ENCODE data around the gene NLRP10. TPM values are rescaled to one million over a fixed set of nuclear protein-coding genes. Genes with fewer than 3 reads are reported as not detected.

Gene NLRP10
- total RNA-seq, 1 donor from 2014 or later: not detected

GRCh38 chr11:7983832-7984590 lies 18.8 kb upstream of the NLRP10 start:
- Histone ChIP-seq H3F3A (ENCODE audit: low read depth) (no peaks in the 10 kb centered on the region), H3K4me3 (no peak overlapping the region), H3K9ac (no peak overlapping the region), H3K79me2 (ENCODE audit: low read depth) (peaks cover 18% of the 10 kb centered on the region), H3K36me3 (no peaks in the 10 kb centered on the region), H3K4me2 (no peak overlapping the region), H3K27me3 (no peaks in the 10 kb centered on the region), H3K9me3 (ENCODE audit: low read depth) (no peaks in the 10 kb centered on the region), H2AFZ (replicated peaks) (no peak overlapping the region), H4K20me1 (ENCODE audit: low read depth) (peaks cover 13% of the 10 kb centered on the region), H3K4me1 (peaks cover 11% of the 10 kb centered on the region), H3K27ac (no peak overlapping the region)
- Mint-ChIP-seq H3K9me3 (no peaks in the 10 kb centered on the region), H3K4me3 (no peak overlapping the region), H3K36me3 (no peaks in the 10 kb centered on the region), H3K4me1 (peaks cover 13% of the 10 kb centered on the region), H3K27ac (no peak overlapping the region), H3K27me3 (ENCODE audit: insufficient read depth, low read depth) (peaks cover 3% of the 10 kb centered on the region)
- no peak for DNase-seq (ENCODE audit: low spot score)
- no peak for TF ChIP-seq EZH2phosphoT487 (IDR thresholded peaks at IDR 0.05)

GRCh38 chr11:7982582-7983119 lies 17.4 kb upstream of the NLRP10 start:
- Mint-ChIP-seq H3K36me3 (no peaks in the 10 kb centered on the region), H3K9me3 (no peaks in the 10 kb centered on the region), H3K4me1 (peaks cover 6% of the 10 kb centered on the region), H3K4me3 (no peak overlapping the region), H3K27ac (no peak overlapping the region), H3K27me3 (ENCODE audit: insufficient read depth, low read depth) (peaks cover 3% of the 10 kb centered on the region)
- Histone ChIP-seq H3K36me3 (no peaks in the 10 kb centered on the region), H3K9ac (no peak overlapping the region), H3K9me3 (ENCODE audit: low read depth) (no peaks in the 10 kb centered on the region), H3K27ac (no peak overlapping the region), H3K79me2 (ENCODE audit: low read depth) (peaks cover 5% of the 10 kb centered on the region), H3K4me2 (no peak overlapping the region), H3K4me3 (no peak overlapping the region), H3K27me3 (no peaks in the 10 kb centered on the region), H4K20me1 (ENCODE audit: low read depth) (no peaks in the 10 kb centered on the region), H3K4me1 (no peaks in the 10 kb centered on the region), H2AFZ (replicated peaks) (no peak overlapping the region), H3F3A (ENCODE audit: low read depth) (no peaks in the 10 kb centered on the region)
- no peak for TF ChIP-seq CTCF (IDR thresholded peaks at IDR 0.05)
- TF ChIP-seq EZH2 (IDR thresholded peaks at IDR 0.05): no peak
- no peak for TF ChIP-seq EZH2phosphoT487 (IDR thresholded peaks at IDR 0.05)
- no peak for DNase-seq (ENCODE audit: low spot score)

GRCh38 chr11:7981619-7982157 lies 16.4 kb upstream of the NLRP10 start:
- Mint-ChIP-seq H3K36me3 (no peaks in the 10 kb centered on the region), H3K9me3 (no peaks in the 10 kb centered on the region), H3K4me3 (no peak overlapping the region), H3K27ac (no peak overlapping the region), H3K27me3 (ENCODE audit: insufficient read depth, low read depth) (peaks cover 3% of the 10 kb centered on the region), H3K4me1 (peaks cover 4% of the 10 kb centered on the region)
- no peak overlapping the region for H3K9ac ChIP-seq
- no peak for DNase-seq (ENCODE audit: low spot score)
- no peaks in the 10 kb centered on the region for H4K20me1 ChIP-seq (ENCODE audit: low read depth)
- no peaks in the 10 kb centered on the region for H3F3A ChIP-seq (ENCODE audit: low read depth)
- H3K4me3 ChIP-seq: no peak overlapping the region
- no peaks in the 10 kb centered on the region for H3K36me3 ChIP-seq
- H3K4me1 ChIP-seq: no peaks in the 10 kb centered on the region
- H3K9me3 ChIP-seq (ENCODE audit: low read depth): no peaks in the 10 kb centered on the region
- TF ChIP-seq EZH2phosphoT487 (IDR thresholded peaks at IDR 0.05): no peak
- no peak for TF ChIP-seq EZH2 (IDR thresholded peaks at IDR 0.05)
- no peaks in the 10 kb centered on the region for H3K27me3 ChIP-seq
- no peak overlapping the region for H3K4me2 ChIP-seq
- no peak overlapping the region for H2AFZ ChIP-seq (replicated peaks)
- no peaks in the 10 kb centered on the region for H3K79me2 ChIP-seq (ENCODE audit: low read depth)
- no peak overlapping the region for H3K27ac ChIP-seq

GRCh38 chr11:7977232-7977917 lies 12.1 kb upstream of the NLRP10 start:
- no peak for DNase-seq (ENCODE audit: low spot score)
- Mint-ChIP-seq H3K4me1 (no peaks in the 10 kb centered on the region), H3K4me3 (no peak overlapping the region), H3K9me3 (no peaks in the 10 kb centered on the region), H3K27me3 (ENCODE audit: insufficient read depth, low read depth) (no peaks in the 10 kb centered on the region), H3K36me3 (no peaks in the 10 kb centered on the region), H3K27ac (no peak overlapping the region)
- H3K27ac ChIP-seq: no peak overlapping the region
- H3K4me1 ChIP-seq: no peaks in the 10 kb centered on the region
- H3K9ac ChIP-seq: no peak overlapping the region
- H3K9me3 ChIP-seq (ENCODE audit: low read depth): no peaks in the 10 kb centered on the region
- H3K27me3 ChIP-seq: no peaks in the 10 kb centered on the region
- no peak overlapping the region for H2AFZ ChIP-seq (replicated peaks)
- TF ChIP-seq EZH2 (IDR thresholded peaks at IDR 0.05) (no peak), CTCF (IDR thresholded peaks at IDR 0.05) (no peak), EZH2phosphoT487 (IDR thresholded peaks at IDR 0.05) (no peak)
- no peaks in the 10 kb centered on the region for H3F3A ChIP-seq (ENCODE audit: low read depth)
- H3K79me2 ChIP-seq (ENCODE audit: low read depth): no peaks in the 10 kb centered on the region
- H3K4me3 ChIP-seq: no peak overlapping the region
- no peak overlapping the region for H3K4me2 ChIP-seq
- no peaks in the 10 kb centered on the region for H4K20me1 ChIP-seq (ENCODE audit: low read depth)
- no peaks in the 10 kb centered on the region for H3K36me3 ChIP-seq
